NT2/D1 (cell line): ENCODE measurements around the gene NFU1.
A peak's percentile ranks its signal among the peaks of the same experiment; 100 is the strongest.

ENCODE experiments used
- DNase-seq: peaks from one replicate; pipeline ENCODE4 v3.0.0-alpha.2; 2011; ENCODE audit warnings: low read depth, low spot score
- H3K27me3 ChIP-seq: 2 replicates; pipeline ENCODE4 v1.6.0; 2011; ENCODE audit warnings: mild to moderate bottlenecking; ENCODE audit not compliant: insufficient read length, insufficient read depth
- H3K36me3 ChIP-seq: 2 replicates; pipeline ENCODE4 v1.6.1; 2011; ENCODE audit warnings: mild to moderate bottlenecking, low read length, mixed read lengths; ENCODE audit not compliant: insufficient read depth, insufficient read length
- H3K4me1 ChIP-seq: 2 replicates; pipeline ENCODE4 v1.5.1; 2011; ENCODE audit not compliant: insufficient read depth, insufficient read length
- H3K4me3 ChIP-seq: 2 replicates; pipeline ENCODE4 v1.5.1; 2011; ENCODE audit warnings: low read depth; ENCODE audit not compliant: insufficient read length
- H3K9ac ChIP-seq: 2 replicates; pipeline ENCODE4 v1.6.0; 2011; ENCODE audit warnings: low read depth; ENCODE audit not compliant: insufficient read length
- H3K9me3 ChIP-seq: 2 replicates; pipeline ENCODE4 v1.5.1; 2011; ENCODE audit warnings: mild to moderate bottlenecking, low read length; ENCODE audit not compliant: insufficient read depth
- SUZ12 ChIP-seq: IDR thresholded peaks from 2 replicates; pipeline ENCODE4 v1.6.1; 2011; ENCODE audit not compliant: insufficient read length, insufficient read depth; ENCODE audit errors: extremely low read depth
- YY1 ChIP-seq: IDR thresholded peaks from 2 replicates; pipeline ENCODE4 v1.6.1; 2011; ENCODE audit not compliant: insufficient read length, insufficient read depth
- ZNF274 ChIP-seq: IDR thresholded peaks from 2 replicates; pipeline ENCODE4 v1.6.1; 2011; ENCODE audit warnings: mild to moderate bottlenecking, low read depth, low read length

The NFU1 gene

DNA sequence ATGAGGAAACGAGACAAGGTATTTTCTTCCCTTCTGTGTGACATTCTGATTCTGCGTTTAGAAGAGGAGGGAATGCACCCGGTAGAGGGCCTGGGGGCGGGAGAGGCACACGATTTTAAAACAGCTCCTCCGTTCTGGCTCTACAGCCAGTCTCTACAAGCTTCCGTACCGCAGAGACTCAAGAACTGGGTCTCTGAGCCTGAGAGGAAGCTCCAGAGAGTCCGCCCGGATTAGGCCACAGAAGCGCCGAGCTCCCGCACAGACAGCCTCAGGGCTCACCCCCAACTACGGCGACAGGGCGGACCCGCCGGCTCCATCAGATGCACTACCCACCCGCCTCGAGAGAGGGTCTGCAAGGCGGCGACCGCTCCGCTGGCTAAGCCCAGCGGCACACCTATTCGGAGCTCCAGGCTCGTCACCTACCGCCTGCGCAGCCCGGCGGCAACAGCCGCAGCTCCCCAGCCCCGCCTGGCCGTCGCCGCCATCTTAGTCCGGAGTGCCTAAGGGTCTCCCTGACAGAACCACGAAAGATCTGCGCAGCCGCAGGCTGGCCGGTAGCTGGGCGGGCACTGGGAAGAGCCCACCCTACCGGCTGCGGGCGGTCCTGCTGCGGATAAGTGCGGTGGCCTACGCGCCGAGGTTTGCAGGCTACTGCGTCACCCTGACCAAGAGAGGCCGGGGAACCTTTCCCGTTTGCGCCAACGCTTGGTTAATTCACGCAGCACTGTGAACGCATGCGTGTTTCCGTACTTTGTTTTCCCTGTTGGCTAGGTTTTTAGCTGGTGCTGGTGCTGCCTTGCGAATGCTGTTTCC lies at the start of gene NFU1:
TSS of gene NFU1 (minus strand) at position 498 of the 813 bp plus-strand sequence. CDS start at position 485, 13 bp downstream.
- no peaks in the 10 kb centered on the region for H3K4me1 ChIP-seq
- DNase-seq = peak; percentile 95
- peak within 1 kb of the TSS; percentile 82 for H3K4me3 ChIP-seq
- peak within 1 kb of the TSS; percentile 89 for H3K9ac ChIP-seq
- H3K36me3 ChIP-seq = no peaks in the 10 kb centered on the region
- H3K9me3 ChIP-seq = peaks cover 10% of the 10 kb centered on the region; the same call in 1 of the 2 replicates
- no peaks in the 10 kb centered on the region for H3K27me3 ChIP-seq
- TF ChIP-seq YY1 = peak; percentile 75
- no peak for TF ChIP-seq SUZ12

DNA sequence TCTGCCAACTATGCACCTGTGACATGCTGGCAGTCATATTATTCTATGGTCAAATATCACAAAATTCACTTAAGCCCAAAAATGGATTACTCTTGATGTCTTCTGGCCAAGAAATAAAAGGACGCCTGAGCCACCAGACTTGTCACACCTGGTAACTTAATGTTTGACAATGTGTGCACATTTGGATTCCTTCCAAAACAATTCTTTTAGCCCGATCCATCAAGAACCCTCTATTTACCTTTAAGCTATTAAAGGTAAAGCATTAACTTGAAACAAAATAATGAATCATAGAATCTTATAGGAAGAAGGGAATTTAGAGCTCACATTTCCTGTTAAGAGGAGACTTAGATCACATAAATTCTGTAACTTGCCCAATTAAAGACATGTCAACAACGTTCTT lies 46.5 kb upstream of the NFU1 start:
- H3K27me3 ChIP-seq = no peaks in the 10 kb centered on the region
- DNase-seq = no peak
- H3K9me3 ChIP-seq = no peaks in the 10 kb centered on the region
- H3K36me3 ChIP-seq = no peaks in the 10 kb centered on the region
- no peaks in the 10 kb centered on the region for H3K4me1 ChIP-seq
- no peak for TF ChIP-seq YY1
- TF ChIP-seq ZNF274 = no peak
- TF ChIP-seq SUZ12 = no peak
- no peak overlapping the region for H3K9ac ChIP-seq
- H3K4me3 ChIP-seq = no peak overlapping the region

DNA sequence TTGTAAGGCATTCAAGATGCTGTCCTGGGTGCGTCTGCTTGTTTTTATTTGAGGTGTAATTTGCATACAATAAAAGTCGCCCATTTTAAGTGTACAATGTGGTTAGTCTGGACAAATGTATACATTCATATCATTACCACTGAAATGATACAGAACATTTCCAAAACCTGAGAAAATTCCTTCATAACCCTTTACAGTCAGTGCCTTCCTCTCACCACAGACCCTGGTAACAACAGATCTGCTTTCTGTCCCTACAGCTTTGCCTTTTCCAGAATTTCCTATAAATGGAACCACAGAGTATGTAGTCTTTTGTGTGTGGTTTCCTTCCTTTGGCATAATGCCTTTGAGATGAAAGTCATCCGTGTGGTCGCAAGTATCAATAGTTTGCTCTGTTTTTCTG lies 45.8 kb upstream of the NFU1 start:
- no peak overlapping the region for H3K4me3 ChIP-seq
- H3K27me3 ChIP-seq = no peaks in the 10 kb centered on the region
- DNase-seq = no peak
- TF ChIP-seq SUZ12 (no peak), YY1 (no peak), ZNF274 (no peak)
- no peaks in the 10 kb centered on the region for H3K36me3 ChIP-seq
- H3K9me3 ChIP-seq = no peaks in the 10 kb centered on the region
- no peaks in the 10 kb centered on the region for H3K4me1 ChIP-seq
- no peak overlapping the region for H3K9ac ChIP-seq

DNA sequence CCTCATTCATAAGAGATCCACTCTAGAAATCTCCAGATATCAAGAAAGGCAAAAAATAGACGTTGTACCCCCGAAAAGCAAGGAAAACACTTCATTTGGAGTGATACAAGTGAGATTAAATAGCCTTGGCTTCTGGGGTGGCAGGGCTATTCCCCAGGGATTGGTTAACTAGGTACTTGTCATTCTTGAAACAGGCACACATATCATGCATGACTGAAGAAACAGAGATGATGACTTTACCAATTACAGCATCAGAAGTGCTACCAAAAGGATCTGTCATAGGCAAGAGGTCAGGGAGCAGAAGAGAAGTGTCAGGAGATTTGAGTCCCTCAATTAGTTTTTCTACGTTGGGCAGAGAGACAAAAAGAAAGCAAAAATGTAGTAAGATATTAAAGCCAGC lies 45.2 kb upstream of the NFU1 start:
- H3K4me1 ChIP-seq = no peaks in the 10 kb centered on the region
- H3K4me3 ChIP-seq = no peak overlapping the region
- H3K9me3 ChIP-seq = no peaks in the 10 kb centered on the region
- H3K36me3 ChIP-seq = no peaks in the 10 kb centered on the region
- TF ChIP-seq SUZ12 (no peak), ZNF274 (no peak), YY1 (no peak)
- DNase-seq = no peak
- no peaks in the 10 kb centered on the region for H3K27me3 ChIP-seq
- no peak overlapping the region for H3K9ac ChIP-seq

DNA sequence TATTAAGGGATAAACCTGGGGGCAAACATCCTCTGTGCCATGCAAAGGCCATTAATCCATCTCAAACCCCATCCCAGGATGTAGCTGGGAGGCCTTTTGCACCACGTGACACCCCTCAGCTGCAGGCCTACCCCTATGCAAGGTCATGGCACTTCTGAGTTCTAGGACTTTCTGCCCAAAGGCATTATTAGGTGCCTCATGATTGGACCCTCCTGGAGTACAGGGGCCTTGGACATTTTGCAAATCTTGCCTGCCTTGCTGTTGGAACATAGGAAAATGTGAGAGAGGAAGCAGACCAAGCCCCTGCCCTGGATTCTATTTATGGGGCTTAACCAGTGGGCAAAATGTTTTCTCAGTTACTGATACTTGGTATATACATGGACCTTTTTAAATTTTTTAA lies 44.2 kb upstream of the NFU1 start:
- no peaks in the 10 kb centered on the region for H3K27me3 ChIP-seq
- DNase-seq = no peak
- no peak overlapping the region for H3K9ac ChIP-seq
- H3K36me3 ChIP-seq = peaks cover 2% of the 10 kb centered on the region
- H3K4me3 ChIP-seq = no peak overlapping the region
- H3K4me1 ChIP-seq = no peaks in the 10 kb centered on the region
- no peak for TF ChIP-seq SUZ12
- TF ChIP-seq ZNF274 = no peak
- TF ChIP-seq YY1 = no peak
- no peaks in the 10 kb centered on the region for H3K9me3 ChIP-seq

DNA sequence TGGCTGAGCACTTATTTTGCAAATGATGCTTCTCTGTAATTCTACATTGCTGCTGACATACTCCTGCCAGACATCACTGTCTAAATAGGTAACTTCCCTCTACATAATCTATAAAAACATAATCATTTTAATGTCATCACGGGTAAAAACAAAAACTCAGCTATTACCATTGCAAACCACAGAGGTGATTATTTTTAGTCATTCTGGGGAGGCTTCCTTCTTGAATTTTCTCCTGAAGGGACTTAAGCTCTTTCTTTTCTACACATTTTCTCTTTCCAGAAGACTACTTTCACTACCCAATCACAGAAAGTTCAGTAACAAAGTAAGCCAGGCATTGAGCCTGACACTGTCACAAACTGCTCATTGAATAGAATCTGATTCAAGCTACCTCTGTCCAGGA lies 40.4 kb upstream of the NFU1 start:
- no peak for DNase-seq
- Histone ChIP-seq H3K9me3 (no peaks in the 10 kb centered on the region), H3K36me3 (peaks cover 2% of the 10 kb centered on the region), H3K4me1 (no peaks in the 10 kb centered on the region), H3K27me3 (no peaks in the 10 kb centered on the region), H3K4me3 (no peak overlapping the region), H3K9ac (no peak overlapping the region)
- no peak for TF ChIP-seq ZNF274
- TF ChIP-seq SUZ12 = no peak
- TF ChIP-seq YY1 = no peak

DNA sequence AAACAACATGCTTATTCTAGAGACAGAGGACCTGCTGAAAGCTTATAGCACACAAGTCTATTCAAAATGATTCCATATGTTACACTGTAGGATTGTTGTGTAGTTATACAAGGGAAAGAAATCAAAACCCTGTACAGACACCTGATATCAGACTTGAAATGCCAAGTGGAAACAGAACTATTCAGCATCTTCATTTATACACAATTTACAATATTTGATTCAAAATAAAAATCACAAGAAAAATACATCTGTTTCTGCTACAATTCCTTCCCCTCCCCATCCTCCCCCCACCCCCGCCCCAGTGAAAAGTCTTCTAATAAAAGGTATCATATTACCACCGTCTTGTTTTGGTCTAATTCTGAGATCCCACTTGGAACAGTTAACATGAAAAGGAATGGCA lies 37.5 kb upstream of the NFU1 start:
- Histone ChIP-seq H3K4me1 (no peaks in the 10 kb centered on the region), H3K9ac (no peak overlapping the region), H3K9me3 (no peaks in the 10 kb centered on the region), H3K36me3 (peaks cover 2% of the 10 kb centered on the region), H3K4me3 (no peak overlapping the region), H3K27me3 (no peaks in the 10 kb centered on the region)
- TF ChIP-seq ZNF274 = no peak
- no peak for TF ChIP-seq YY1
- TF ChIP-seq SUZ12 = no peak
- DNase-seq = no peak
